GM21825 (cell line): Measurements from ENCODE around the gene CYTIP.
A peak's percentile ranks its signal among the peaks of the same experiment; 100 is the strongest.

Experiments used
- ATAC-seq: cut with Tn5 transposase; IDR thresholded peaks from one replicate; pipeline ENCODE4 v1.9.1; 2021; ENCODE audit warnings: mild to moderate bottlenecking, moderate library complexity; ENCODE audit not compliant: unreplicated experiment

Gene CYTIP

DNA sequence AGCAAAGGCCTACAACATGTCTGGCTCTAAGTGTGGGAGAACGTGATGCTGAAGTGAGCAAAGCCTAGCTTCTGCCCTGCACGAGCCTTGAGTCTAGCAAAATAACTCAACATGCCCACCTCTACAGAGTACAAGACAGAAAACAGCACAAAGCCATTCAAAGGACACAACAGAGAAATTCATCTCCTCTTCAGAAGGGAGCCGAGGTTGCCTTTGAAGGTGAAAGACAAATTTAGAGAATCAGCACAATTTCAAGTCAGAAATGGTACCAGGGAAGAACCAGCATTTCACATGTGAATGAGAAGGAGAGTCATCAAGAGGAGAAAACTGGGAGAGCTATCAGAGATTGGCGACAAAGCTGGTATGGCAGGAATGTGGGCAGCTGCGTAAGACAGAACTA lies 21.7 kb upstream of the CYTIP start:
- ATAC-seq, result no peak

DNA sequence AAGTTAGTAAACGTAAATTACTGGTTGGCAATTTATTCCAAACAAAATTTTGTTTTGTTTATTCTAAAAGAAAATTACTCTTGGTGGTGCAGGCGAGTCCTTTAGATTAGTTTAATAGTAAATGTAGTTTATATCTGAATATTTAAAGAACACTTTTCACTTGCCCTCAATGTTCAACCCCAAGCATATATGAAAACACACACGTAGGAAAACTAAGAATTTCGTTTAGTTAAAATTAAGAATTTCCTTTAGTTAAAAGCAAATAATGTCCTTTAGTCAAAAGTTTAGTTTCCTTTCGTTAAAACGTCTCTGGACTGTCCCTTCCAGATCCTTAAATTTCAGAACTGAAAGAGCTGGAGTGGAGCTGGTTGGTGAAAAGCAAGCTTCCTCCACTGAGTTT lies 19.1 kb upstream of the CYTIP start:
- no peak for ATAC-seq

DNA sequence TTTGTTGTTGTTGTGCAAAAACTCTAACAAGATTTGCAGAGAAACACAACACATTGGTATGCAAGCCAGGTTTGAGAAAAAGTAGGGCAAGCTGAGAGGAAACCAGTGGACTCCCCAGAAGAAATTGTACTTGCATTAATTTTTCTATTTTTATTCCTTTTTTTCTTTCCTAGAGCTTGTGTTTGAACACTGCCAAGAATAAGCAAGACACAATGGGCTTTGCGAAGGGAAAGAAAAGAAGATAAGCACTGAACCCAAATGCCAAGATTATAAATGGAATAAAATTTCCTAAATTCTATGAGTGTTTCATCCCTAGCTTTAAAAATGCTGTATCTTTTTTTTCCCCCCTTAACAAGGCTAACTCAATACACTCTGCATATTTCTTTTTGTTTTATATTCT lies 17.0 kb upstream of the CYTIP start:
- ATAC-seq, result no peak

DNA sequence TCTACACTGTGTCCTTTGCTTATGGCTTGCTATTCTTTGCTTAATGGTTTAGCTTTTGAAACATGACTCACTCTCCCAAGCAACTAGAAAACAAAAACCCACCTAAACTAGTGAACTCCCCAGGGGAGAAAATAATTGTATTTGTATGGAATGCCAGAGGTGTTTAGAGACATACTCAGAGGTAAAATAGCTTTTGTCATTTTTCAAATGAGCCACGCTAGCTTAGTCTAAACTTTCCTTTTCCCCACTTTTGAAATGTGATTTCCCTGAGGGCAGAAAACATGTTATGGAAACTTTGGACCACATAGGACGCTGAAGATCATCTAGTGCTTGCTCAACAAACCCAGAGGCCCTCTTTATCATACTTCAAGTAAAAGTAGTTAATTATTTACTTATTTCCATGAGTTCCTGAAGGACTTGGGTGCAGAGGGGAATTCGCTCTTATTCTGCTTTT lies 16.5 kb upstream of the CYTIP start:
- no peak for ATAC-seq

DNA sequence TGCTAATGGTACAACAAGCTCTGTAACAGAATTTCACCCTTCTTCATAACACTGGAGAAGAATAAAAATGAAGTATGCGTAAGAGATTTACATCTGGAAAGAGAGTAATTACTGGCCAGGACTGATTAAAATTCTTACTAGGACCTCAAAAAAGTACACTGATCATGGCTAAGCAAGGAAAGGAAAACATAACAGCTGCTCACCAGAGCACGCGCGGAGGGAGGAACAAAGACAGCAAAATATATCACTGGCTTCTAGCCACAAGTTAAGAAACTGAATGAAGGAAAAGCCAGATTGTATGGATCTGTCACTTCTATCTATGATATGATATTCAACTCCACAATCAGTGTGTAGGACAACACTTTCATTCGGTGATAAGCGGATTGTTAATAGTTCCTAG lies 15.6 kb upstream of the CYTIP start:
- ATAC-seq, result no peak

DNA sequence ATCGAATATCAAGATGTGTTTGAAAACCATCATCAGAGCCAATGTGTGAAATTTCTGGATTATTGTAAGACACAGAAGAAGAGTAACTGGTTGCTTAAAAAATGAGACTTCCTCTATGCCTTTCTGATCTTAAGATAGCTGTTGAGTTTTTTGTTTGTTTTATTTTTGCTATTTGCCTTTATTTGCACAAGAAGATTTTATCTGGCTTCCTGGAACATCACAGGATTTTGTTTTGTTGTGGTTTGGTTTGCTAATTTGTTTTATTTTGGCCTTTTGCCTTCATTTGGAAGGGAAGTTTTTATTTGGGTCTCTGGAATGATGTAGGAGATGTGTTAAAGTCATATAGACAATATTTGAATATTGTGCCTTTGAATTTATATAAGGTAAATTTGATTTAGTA lies 3.9 kb upstream of the CYTIP start:
- ATAC-seq, result no peak

DNA sequence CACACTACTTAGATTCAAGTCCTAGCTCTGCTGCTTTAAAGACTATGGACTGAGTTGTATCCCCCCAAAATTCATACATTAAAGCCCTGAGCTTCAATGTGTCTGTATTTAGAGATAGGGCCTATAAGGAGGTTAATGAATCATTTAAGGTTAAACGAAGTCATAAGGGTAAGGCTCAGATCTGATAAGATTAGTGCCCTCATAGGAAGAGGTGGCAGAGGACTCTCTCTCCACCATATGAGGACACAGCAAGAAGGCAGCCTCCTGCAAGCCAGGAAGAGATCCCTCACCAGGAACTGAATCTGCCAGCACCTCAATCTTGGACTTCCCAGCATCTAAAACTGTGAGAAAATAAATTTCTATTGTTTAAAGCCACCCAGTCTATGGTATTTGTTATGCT lies 3.1 kb upstream of the CYTIP start:
- ATAC-seq, result no peak

DNA sequence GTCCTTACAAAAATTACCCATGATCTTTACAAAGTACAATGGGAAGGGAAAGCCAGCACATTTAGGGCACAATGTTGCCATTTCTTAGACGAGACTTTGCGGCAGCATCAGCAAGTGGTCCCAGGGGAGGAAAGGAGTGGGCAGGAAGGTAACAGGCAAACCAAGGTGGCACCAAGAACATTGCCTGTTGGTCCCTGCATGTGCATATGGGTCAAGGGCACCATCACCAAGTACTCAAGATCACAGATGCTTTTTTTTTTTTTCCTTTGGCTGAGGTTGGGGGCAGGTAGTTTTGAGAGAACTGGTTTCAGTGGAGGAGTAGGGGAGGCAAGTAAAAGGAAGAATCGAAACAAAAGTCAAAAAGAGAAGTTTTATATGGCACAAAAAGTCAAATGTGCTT lies 752 bp upstream of the CYTIP start:
- ATAC-seq, result peak; percentile 26

DNA sequence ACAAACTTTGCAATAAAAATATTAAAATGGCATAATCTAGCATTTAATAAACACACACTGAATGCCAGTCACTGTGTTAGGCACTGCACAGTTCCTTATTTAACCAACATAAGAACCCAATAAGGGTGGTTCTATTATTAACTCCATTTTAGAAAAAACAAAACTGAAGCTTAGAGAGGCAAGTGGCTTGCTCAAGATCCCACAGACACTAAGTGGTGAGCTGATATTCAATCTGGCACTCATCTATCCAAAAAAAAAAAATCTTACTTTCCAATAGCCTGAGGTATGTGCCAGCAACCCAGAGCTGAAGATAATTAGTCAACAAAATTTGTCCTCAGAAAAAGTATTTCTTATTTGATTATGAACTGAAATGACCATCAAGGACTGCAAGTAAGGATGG lies 799 bp downstream of the CYTIP start:
- ATAC-seq, result no peak

DNA sequence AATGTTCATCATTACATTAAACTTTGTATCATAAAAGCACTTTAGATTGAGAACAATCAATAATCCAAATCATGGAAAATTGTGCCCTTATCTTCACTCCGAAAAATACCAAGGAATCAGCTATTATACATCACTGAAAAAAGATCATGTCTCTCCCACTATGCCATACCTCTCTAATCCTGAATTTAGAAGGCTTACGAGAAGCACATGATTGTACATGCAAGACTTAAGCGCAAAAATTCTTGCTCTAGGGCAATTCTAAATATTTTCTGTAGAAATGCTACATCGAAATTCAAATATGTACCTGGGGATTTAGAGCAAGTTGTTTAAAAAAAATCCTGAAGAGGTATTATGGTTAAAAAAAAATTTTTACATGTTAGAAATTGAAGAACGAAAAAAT lies 1.3 kb downstream of the CYTIP start:
- no peak for ATAC-seq

DNA sequence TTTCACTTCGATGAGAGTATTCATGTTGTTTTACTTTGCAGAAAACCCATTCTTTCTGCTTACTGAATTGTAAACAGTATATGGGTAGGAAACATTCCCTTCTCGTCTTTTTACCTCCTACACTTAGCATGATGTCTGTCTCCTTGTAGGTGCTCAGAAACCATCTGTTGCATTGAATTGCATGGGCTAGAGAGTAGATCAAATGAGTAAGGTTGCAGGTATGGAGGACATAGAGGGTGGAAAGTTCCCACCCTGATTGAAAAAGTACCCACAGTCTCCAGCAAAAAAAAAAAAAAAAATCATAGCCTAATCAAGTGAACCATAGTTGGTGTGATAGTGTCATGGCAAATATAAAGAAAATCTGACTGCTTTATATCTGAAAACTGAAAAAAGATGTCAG lies 1.7 kb downstream of the CYTIP start:
- ATAC-seq, result no peak

DNA sequence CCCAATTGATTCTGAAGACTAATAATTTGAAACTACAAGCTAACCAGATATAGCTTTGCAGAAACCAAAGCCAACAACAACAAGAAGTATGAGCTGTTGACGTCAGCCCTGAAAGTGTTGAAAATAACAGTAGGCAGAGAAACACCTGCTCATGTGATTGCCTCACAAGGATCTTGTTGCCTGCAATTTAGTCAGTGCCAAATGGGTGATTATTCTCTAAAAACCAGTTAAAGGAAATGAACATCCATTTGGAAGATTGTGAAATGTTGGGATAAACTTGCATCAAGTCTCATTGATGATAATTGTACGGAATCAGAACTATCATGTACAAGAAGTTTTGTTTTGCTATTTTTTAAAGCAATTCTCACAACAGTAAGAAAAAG lies 2.8 kb downstream of the CYTIP start:
- peak; percentile 34 for ATAC-seq

DNA sequence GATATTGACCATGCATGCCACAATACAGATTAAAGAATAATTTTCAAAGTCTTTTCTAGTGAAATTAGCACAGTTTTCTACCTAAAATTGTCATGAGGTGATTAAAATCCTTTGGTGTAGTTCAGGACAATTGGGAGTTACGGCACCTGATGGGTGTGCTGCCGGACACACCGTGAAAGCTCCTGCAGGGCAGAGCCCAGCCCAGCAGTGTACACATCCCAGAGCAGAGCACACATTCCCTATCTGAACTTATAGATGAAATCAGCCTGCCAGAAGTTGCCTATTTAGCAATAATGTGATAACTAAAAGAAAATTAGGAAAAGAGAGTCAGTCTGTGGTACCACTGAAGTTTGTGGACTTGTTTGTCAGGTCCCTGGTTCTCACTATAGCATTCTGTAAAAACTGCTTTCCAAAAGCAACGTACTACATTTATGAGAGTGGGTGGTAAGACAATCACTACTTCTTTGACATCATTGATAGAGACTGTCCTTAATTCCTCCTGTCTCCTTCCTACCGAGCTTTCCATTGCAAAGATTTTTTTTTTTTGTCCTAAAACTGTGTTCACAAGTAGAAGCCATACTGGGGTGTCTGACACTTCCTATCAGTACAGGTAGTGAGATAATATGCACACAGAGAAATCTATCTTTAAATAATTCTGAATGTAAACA lies 3.4 kb downstream of the CYTIP start:
- ATAC-seq, result no peak

DNA sequence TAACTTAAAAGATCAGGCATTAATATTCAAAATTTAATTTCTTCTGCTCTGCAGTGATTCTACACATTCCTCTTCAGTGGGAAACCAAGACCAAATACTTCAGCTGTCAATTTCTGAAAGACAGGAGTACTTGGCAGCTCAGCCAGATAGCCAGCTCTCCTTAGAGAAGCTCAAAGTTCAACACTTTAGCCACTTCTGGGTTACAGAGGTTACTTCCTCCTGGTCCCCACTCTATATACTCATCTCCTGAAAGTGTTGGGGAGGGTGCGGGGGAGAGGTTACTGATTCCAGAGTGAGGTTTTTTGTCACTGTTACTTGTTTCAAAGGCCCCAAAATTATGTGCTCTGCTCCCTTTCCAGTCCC lies 4.1 kb downstream of the CYTIP start:
- peak; percentile 36 for ATAC-seq

DNA sequence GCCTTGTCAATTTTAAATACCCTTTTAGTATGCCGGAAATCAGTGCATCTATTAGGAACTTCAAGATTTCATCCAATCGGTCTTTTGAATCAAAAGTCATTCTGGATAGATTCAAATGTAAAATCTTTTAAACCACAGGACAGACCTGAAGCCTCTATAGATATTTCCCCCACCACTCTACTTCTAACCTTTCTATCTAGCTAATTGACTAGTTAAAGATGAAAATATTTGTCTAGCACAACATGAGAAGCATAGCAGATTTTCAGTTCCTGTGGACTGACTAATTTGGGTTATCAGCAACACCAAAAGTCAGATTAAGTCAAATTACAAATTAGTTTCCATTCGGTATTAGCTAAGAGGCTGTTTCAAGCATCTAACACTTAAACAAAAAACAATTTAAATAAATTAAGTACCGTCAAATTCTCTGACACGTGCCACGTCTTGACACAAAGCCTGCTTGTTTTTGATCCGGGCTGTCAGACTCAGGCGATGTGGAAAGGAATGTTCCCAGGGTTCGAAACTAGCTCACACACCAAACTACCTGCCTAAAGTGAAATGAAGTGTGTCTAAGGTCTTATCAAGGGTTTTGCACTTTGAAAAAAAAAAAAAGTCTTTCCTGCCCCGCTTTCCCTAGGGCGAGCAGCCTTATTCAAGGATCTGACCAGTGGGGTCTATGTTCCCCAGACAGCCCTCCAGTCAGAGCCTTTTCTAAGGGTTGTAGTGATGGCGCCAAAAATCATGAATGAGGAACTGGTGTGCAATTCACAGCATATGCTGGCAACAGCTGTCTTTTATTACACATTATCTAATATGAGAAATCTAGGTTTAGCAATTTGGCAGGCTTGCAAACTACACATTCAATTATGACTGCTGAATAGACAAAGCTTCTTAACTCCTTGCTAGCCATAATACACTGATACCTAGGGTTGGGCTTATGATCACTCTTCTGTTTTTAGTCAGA lies 4.7 kb downstream of the CYTIP start:
- peak; percentile 6 for ATAC-seq

DNA sequence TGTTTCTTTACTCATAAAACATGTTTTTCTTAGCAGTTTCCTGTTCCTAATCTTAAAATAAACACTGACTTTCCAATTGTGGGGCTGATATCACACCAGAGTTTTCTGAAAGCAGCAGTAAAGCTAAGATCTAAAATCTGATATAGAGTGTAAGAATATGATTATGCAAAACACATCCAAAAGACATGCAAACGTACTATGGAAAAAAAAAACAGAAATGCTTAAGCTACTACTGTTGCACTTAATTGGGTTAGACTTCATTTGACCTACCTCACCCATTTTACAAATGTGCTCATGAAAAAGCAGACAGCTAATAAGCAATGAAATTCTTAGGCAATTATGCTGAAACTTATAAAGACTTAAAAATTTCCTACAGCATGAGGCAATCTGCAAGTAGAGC lies 10.5 kb downstream of the CYTIP start:
- no peak for ATAC-seq

DNA sequence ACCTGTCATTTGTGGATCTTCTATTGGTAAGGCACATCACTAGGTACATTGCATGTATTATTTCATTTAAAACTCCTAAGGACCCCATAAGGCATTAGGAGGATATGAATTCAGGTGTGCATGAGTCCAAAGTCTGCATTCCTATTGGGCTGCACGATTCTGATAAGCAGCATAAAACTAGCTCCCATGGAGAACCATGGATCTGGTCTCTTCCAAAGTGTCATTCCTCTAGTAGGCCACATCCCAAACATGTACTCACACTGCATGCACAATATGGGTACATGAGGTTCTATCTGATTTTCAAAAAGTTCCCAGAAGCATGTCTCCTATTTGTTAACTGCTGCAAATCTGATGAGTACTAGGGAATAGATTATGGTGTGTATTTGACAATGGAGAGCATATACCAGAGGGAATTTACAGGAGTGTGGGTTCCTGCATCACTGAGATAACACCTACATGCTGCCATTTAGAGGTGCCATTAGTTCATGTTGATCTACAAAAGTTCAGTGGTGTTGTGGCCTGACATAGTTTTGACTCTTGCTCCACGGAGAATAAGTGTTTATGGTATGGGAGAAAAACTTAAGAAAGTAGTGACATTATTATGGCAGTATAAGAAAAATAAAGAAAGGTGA lies 11.3 kb downstream of the CYTIP start:
- ATAC-seq, result no peak

DNA sequence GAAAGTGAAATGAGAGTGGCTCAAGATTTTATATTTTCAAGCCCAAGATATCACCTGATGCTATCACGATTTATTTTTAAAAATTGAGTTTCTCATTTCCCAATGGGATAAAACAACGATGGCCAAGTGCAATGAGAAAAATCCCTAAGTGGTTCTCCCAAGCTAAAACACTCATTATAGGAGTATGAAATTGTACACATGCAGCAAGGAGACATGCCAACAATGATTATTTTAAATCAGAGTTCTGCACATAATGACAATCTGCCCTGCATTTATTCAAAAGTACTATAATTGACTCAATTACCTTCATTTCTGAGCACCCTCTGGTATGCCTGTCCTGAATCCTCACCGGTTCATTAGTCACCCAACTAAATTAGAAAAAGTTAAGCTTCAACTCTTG lies 12.7 kb downstream of the CYTIP start:
- ATAC-seq, result no peak

DNA sequence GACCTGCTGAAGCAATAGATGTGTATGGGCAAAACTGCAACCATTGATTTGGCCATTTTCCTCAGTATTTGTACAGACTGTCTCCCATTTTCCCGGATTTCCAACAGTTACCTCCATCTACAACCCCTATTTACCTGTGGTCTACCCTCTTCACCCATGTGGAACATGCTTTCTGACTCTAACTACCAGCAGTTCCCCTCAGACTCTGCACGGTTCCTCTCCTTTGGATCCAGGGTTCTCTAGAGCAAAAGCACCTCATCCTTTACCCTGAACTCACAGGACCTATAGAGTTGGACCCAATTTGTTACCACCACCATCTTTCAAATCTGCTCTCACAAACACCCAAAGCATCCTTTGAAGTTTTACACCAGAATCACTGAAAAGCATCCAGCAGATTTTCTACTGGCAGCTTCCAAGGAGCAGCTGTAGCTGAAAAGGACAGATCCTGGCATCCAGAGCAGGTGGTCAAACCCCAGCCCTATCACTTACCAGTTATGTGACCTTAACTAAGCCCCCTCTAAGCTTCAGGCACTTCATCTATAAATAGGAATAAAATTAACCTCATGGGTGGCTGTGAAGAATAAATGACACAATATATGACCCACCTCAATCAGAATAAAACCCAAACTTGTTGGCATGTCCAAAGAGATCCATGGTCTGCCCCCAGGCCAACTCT lies 15.3 kb downstream of the CYTIP start:
- no peak for ATAC-seq

DNA sequence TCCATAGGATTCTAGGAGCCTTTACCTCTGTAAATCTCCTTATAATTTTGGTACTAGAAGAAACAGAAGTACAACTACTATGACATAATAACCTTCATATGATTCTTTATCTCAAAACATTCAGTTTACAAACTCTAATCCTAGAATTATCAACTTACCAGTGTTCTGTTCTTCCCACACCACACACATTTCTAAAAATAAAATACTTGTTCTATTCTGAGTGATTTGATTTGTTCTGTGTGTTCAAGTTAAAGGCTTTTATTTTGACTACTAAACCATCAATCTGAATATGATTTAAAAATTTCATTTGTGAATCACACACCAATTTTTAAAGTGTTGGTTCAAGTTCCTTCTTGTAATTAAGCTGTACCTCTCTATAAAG lies 16.0 kb downstream of the CYTIP start:
- no peak for ATAC-seq
